ENCODE data around the gene GGNBP2.

DNA sequence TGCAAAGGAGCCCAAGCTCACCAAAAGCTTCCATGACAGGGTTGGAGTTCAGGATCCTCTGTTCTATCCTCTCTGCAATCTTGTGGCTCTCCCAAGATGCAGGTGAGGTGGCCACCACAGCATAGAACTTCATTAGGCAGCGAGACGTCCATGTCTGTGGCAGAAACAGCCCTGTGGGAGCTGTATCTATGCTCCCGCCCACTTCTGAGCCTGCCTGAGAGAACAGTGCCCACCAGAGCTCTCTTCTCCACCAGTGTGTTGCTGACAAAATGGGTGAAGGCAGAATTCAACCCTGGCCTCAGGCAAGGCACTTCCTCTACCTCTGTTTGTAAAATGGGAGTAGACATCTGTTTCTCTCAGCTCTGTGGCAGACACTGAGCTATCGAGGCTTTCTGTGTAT, 28.9 kb upstream of the GGNBP2 start:
- no peak for TF ChIP-seq GATA2 (IDR thresholded peaks at IDR 0.05; ENCODE audit: low read depth, low read length)
- no peak for TF ChIP-seq GATA3 (IDR thresholded peaks at IDR 0.05; ENCODE audit: low read depth, low read length)
